Smooth muscle cell (in vitro differentiated cells): ENCODE measurements around the gene TRAP1. TPM values are rescaled to one million over a fixed set of nuclear protein-coding genes. Genes with fewer than 3 reads are reported as not detected.

ENCODE experiments used
- DNase-seq: peaks from one replicate; lab custom pipeline; 2025; ENCODE audit not compliant: unreplicated experiment; lab: John Stamatoyannopoulos, UW
- H2AFZ ChIP-seq: fragments of 200-600 bp; sonication (generic); 2 replicates; pipeline ENCODE4 v1.6.0; 2016; ENCODE audit warnings: antibody characterized with exemption, low read depth, mild to moderate bottlenecking
- H3F3A ChIP-seq: fragments of 200-600 bp; sonication (generic); 2 replicates; pipeline ENCODE4 v1.6.0; 2017; ENCODE audit warnings: antibody characterized with exemption, low read depth
- H3K27ac ChIP-seq: fragments of 200-600 bp; sonication (generic); 2 replicates; pipeline ENCODE4 v1.5.1; 2016; ENCODE audit warnings: low read depth, mild to moderate bottlenecking
- H3K27me3 ChIP-seq: fragments of 200-600 bp; sonication (generic); 2 replicates; pipeline ENCODE4 v1.6.1; 2016; ENCODE audit warnings: low read depth, mild to moderate bottlenecking
- H3K36me3 ChIP-seq: fragments of 200-600 bp; sonication (generic); 2 replicates; pipeline ENCODE4 v1.5.1; 2016; ENCODE audit warnings: low read depth
- H3K4me1 ChIP-seq: fragments of 200-600 bp; sonication (generic); 2 replicates; pipeline ENCODE4 v1.5.1; 2016; ENCODE audit warnings: low read depth
- H3K4me2 ChIP-seq: fragments of 200-600 bp; sonication (generic); 2 replicates; pipeline ENCODE4 v1.6.0; 2016; ENCODE audit warnings: mild to moderate bottlenecking
- H3K4me3 ChIP-seq: fragments of 200-600 bp; sonication (generic); 2 replicates; pipeline ENCODE4 v1.5.1; 2016; ENCODE audit warnings: mild to moderate bottlenecking
- H3K79me2 ChIP-seq: fragments of 200-600 bp; sonication (generic); 2 replicates; pipeline ENCODE4 v1.6.0; 2016; ENCODE audit warnings: low read depth, mild to moderate bottlenecking
- H3K9ac ChIP-seq: fragments of 200-600 bp; sonication (generic); 2 replicates; pipeline ENCODE4 v1.6.0; 2016; ENCODE audit warnings: low read depth
- H3K9me3 ChIP-seq: fragments of 200-600 bp; sonication (generic); replicated peaks from 2 replicates; pipeline ENCODE4 v1.5.1; 2016; ENCODE audit warnings: low read depth
- H4K20me1 ChIP-seq: fragments of 200-600 bp; sonication (generic); 2 replicates; pipeline ENCODE4 v1.6.0; 2016; ENCODE audit warnings: low read depth
- CTCF ChIP-seq: fragments of 200-600 bp; sonication (generic); IDR thresholded peaks from 2 replicates; pipeline ENCODE4 v1.5.1; 2017; ENCODE audit warnings: borderline replicate concordance, mild to moderate bottlenecking, antibody characterized with exemption; ENCODE audit not compliant: insufficient read depth, poor library complexity, severe bottlenecking
- WGBS: methylation state at CpG from one replicate; pipeline ENCODE4 v1.1.7; 2016; ENCODE audit warnings: low lambda C conversion rate; 5-methylcytosine and 5-hydroxymethylcytosine counted together
- polyA plus RNA-seq: library from polyadenylated mRNA; unstranded; fragments of >200 nt; fragmentation: Nextera tagmentation; extraction: Ambion mirVana; gene quantifications from 2 replicates; pipeline ENCODE4 v1.2.1, GENCODE V29; 2016
- total RNA-seq: library from RNA; depleted of rRNA; stranded (reverse); fragments of >200 nt; gene quantifications from 2 replicates; pipeline ENCODE4 v1.2.3, GENCODE V29; 2014

TRAP1 gene
- total and polyA plus RNA-seq, 2 experiments from 2014 or later, result 37.7 to 46.6 TPM

- no peak for TF ChIP-seq CTCF
- WGBS, result 91% methylated on average over 19 of the region's 19 CpGs
Measured at GRCh38 chr16:3695610-3696369, 21.5 kb downstream of the TRAP1 start.

GRCh38 chr16:3694051-3694450 lies 23.3 kb downstream of the TRAP1 start:
- H4K20me1 ChIP-seq, result no peaks in the 10 kb centered on the region
- no peaks in the 10 kb centered on the region for H3K4me1 ChIP-seq
- H3K27me3 ChIP-seq, result no peaks in the 10 kb centered on the region
- no peak for DNase-seq
- TF ChIP-seq CTCF, result no peak
- H3K4me2 ChIP-seq, result no peak overlapping the region
- H3K9me3 ChIP-seq, result no peaks in the 10 kb centered on the region
- H3K36me3 ChIP-seq, result no peaks in the 10 kb centered on the region
- no peak overlapping the region for H2AFZ ChIP-seq
- H3K4me3 ChIP-seq, result no peak overlapping the region
- H3K27ac ChIP-seq, result no peak overlapping the region
- WGBS, result 93% methylated on average over 9 of the region's 9 CpGs
- peaks cover 3% of the 10 kb centered on the region for H3K79me2 ChIP-seq
- no peak overlapping the region for H3K9ac ChIP-seq
- H3F3A ChIP-seq, result no peaks in the 10 kb centered on the region

More at GRCh38 chr16:3695610-3696369, 21.5 kb downstream of the TRAP1 start:
- no peak overlapping the region for H3K27ac ChIP-seq
- no peak overlapping the region for H2AFZ ChIP-seq
- H3K79me2 ChIP-seq, result peaks cover 3% of the 10 kb centered on the region
- H4K20me1 ChIP-seq, result no peaks in the 10 kb centered on the region
- H3K9ac ChIP-seq, result no peak overlapping the region
- H3K27me3 ChIP-seq, result no peaks in the 10 kb centered on the region
- no peaks in the 10 kb centered on the region for H3K9me3 ChIP-seq
- H3K4me1 ChIP-seq, result no peaks in the 10 kb centered on the region
- H3K4me2 ChIP-seq, result no peak overlapping the region
- no peaks in the 10 kb centered on the region for H3F3A ChIP-seq
- no peak for DNase-seq
- peak overlapping the region; percentile 24 for H3K4me3 ChIP-seq
- no peaks in the 10 kb centered on the region for H3K36me3 ChIP-seq

GRCh38 chr16:3691761-3692160 lies 25.6 kb downstream of the TRAP1 start:
- H3K4me2 ChIP-seq, result no peak overlapping the region
- WGBS, result 98% methylated on average over 12 of the region's 12 CpGs

More at GRCh38 chr16:3691761-3692160, 25.6 kb downstream of the TRAP1 start:
- no peak overlapping the region for H3K4me3 ChIP-seq
- no peaks in the 10 kb centered on the region for H3K9me3 ChIP-seq
- H4K20me1 ChIP-seq, result no peaks in the 10 kb centered on the region
- H3K27ac ChIP-seq, result no peak overlapping the region
- no peaks in the 10 kb centered on the region for H3K36me3 ChIP-seq
- H3K27me3 ChIP-seq, result no peaks in the 10 kb centered on the region
- H2AFZ ChIP-seq, result no peak overlapping the region
- no peak for DNase-seq
- no peaks in the 10 kb centered on the region for H3F3A ChIP-seq
- no peaks in the 10 kb centered on the region for H3K79me2 ChIP-seq
- no peak for TF ChIP-seq CTCF
- H3K9ac ChIP-seq, result no peak overlapping the region
- no peaks in the 10 kb centered on the region for H3K4me1 ChIP-seq
